Activated CD4-positive, CD25-positive, alpha-beta regulatory T cell treated with anti-CD3 and anti-CD28 coated beads, Interleukin-2, amount 50 U/mL, for 24 hours (primary cell): ENCODE results near the gene HMGCL.

Source experiments
- ATAC-seq, 2 donors: fragments of 150-1000 bp; cut with Tn5 transposase; one replicate each; pipeline ENCODE4 v1.10.0; 2021; ENCODE audit warnings: mild to moderate bottlenecking in 1 of 2, moderate library complexity in 1 of 2

HMGCL gene

DNA sequence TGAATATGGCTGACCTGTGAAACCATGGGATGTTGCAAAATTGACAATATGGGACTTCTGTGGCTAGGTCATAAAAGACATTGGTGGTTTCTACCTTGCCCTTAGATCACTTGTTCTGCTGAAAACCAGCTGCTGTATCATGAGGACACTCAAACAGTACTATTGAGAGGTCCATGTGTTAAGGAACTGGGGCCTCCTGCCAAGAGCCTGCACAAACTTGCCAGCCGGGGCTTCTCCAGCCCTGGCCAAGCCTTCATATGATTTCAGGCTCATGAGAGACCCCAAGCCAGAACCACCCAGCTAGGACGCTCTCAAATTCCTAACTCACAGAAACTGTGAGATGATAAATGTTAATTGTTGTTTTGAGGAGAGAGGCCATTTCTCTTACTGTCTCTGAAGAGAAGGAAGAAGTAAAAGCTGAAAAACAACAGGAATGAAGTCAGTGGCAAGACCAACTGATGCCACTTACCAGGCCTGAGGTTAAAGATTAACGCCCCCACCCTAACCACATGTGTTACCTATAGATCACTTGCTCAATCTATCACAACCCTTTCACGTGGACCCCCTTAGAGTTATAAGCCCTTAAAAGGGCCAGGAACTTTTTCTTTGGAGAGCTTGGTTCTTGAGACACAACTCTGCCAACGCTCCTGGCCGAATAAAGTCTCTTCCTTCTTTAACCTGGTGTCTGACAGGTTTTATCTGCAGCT lies 50.9 kb downstream of the HMGCL start:
- ATAC-seq = no peak

DNA sequence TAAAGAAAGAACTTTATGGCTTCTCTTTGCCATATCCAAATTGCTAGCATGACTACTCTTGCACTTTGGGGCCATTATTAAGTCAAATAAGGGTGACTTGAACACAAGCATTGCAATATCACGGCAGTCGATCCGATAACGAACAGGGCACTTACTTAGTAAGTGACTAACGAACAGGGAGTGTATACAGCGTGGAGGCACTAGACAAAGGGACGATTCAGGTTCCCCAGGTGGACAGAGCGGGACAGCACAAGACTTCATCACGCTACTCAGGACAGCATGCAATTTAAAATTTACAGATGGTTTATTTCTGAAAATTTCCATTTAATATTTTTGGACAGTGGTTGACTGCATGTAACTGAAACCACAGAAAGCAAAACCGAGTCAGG lies 52.4 kb downstream of the HMGCL start:
- ATAC-seq = no peak

DNA sequence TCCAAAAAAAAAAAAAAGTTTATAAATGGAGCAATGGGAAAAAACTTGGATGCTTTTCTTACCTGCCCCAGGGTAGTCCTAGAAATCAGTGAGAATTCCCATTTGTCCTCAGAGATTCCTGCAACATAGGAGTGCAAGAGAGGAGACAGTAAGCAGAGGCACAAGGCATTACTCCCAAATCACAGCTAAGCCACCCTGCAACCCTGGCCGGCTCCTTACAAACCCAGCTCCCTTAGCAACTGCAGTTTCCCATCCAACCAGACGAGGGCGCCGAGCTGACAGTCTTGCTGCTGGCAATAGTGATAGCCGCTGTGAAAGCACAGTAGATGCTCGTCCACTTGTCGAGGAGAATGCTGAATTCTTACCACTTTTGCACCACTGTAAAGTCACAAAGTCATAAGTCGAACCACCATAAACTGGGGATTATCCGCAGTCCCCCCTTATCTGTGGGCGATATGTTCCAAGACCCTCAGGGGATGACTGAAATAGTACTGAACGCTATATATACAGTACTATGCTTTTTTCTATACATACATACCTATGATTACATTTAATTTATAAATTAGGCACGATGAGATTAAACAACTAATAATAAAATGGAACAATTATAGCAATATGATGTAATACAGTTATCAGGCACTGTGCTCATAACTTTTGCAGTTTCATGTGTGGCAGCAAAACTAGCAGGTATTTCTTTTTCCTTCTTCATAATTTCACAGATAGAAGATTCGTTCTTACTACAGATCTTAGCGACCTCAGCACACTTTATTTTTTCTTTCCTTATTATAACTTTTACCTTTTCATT lies 53.0 kb downstream of the HMGCL start:
- ATAC-seq = peak; percentile 95 to 97

DNA sequence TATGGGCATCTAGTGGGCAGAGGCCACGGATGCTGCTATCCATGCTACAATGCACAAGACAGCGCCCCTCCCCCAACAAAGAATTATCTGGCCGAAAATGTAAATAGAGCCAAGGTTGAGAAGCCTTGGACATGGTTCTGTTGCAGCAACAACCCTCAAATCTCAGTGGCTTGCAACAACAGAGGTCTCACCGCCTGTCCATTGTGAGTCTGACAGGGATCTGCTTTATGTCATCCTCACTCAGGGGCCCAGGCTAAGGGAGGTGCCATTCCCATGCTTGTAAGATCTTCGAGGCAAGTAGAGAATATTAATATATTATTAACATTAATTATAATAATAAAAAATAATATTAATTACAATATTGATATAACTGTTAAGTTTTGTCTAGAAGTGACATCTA lies 56.5 kb downstream of the HMGCL start:
- ATAC-seq = no peak

DNA sequence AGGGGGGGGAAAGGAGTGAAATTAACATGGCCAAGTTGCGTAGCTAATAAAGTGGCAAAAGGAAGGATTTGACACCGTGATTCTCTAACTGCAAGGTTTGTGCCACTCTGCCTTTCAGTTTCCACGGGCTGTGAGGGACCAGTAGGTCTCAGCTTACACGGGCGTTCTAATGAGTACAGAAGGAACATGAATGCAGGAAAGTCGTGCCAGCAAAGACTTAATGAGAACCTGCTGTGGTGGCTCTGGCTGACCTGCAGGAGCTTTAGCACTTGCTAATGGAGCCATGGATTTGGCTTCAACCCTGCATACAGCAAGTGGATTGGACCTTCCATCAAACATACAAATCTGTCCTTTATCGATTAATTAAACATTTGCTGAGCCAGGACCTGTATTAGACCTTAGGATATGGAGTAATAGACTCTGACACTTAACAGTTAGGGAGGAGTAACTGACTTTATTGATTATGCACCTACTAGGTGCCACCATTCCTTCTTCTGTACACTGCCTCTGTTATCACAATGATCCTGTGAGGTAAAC lies 62.1 kb downstream of the HMGCL start:
- no peak for ATAC-seq

DNA sequence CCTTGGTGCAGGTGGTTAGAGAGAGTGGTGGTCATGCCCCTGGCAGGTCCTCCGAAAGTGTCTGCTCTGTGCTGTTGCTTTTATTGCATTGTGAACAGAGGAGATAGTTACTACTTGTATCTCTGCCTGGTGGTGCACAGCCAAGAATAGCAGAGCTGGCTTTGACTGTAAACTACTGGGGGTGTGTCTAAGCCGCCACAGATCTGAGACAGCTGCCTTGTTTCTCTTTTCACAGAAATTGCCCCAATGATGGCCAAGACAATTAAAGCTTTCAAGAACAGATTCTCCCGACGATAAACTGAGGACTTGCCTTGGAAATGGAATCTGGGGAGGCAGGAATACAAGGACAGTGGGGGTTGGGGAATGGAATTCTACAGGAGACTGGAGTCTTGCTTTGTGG lies 66.0 kb downstream of the HMGCL start:
- ATAC-seq = no peak

DNA sequence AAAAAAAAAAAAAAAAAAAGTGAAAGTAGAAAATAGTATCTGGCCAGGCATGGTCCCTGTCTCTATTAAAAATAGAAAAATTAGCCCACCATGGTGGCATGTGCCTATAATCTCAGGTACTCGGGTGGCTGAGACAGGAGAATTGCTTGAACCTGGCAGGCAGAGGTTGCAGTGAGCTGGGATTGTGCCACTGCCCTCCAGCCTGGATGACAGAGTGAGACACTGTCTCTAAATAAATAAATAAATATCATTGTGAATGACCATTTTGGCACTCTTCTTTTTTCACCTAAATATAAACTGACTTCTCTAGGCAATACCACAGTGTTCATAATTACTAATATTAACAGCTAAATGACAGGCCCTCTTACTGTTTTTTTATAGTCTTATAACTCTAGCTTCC lies 67.4 kb downstream of the HMGCL start:
- no peak for ATAC-seq

DNA sequence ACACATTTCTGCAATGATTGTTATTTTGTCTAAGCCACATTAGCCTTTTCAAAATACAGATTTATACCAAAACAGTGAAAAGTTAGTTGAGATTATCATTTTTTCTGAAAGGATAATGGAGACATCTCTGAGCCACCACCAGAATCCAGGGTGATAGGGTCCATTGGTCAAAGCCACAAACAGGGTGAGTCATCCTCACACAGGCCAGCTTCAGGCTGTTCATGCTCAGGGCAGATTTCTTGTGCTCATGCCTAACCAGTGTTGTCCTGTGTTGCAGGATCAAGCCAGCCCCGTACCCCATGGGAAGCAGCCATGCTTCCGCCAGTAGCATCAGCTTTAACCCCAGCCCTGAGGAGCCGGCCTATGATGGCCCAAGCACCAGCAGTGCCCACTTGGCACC lies 68.6 kb downstream of the HMGCL start:
- ATAC-seq = no peak

DNA sequence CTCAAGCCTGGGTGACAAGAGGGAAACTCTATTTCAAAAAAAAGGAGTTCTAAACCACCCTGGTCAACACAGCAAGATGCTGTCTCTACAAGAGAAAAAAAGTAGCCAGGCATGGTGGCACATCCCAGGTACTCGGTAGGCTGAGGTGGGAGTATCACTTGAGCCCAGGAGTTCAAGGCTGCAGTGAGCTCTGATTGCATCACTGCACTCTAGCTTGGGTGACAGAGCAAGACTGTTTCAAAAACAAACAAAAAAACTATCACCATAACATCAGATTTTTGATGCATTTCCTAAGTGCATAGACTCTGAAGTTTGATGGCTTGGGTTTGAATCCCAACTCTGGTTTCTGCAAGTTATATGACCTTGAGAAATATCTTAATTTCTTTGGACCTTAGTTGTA lies 72.3 kb downstream of the HMGCL start:
- ATAC-seq = no peak
